ENCODE data around the gene ACE2.
"Not testable (repeated sequence)": the region's sequence is repeated elsewhere in the genome, so short reads cannot be mapped to it uniquely, and the experiment has no call there.

The ACE2 gene

DNA sequence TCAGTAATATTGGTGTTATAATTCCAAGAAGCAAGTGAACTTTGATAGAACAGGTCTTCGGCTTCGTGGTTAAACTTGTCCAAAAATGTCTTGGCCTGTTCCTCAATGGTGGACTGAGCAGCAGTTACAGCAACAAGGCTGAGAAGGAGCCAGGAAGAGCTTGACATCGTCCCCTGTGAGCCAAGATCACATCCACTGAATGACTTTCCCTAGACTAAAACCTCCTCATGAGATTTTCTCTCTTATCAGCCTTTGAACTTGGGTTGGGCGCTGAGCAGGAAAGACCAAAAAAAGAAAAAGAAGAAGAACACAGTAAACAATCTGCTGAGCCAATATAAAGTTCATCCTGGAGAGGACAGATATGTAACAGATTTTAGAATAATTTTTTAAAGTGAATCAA, at the start of gene ACE2:
Gene ACE2, minus strand, starts transcription at position 216 of the 400 bp plus-strand sequence. Its CDS starts 49 bp downstream, at position 167.
- Histone ChIP-seq H3K4me1 (ENCODE audit: control insufficient read depth, insufficient read depth, low read length) (no peaks in the 10 kb centered on the region), H3K9ac (ENCODE audit: low read depth, low read length) (no peak within 1 kb of the TSS), H3K36me3 (ENCODE audit: control insufficient read depth, insufficient read depth, low read length) (no peaks in the 10 kb centered on the region), H3K27me3 (ENCODE audit: control insufficient read depth, insufficient read depth, low read length) (peaks cover 4% of the 10 kb centered on the region; the same call in 1 of the 2 replicates), H3K4me3 (ENCODE audit: low read depth, low read length) (no peak within 1 kb of the TSS), H3K27ac (ENCODE audit: low read depth, low read length) (no peak within 1 kb of the TSS), H3K9me3 (ENCODE audit: control insufficient read depth, insufficient read depth, low read length) (no peaks in the 10 kb centered on the region)

DNA sequence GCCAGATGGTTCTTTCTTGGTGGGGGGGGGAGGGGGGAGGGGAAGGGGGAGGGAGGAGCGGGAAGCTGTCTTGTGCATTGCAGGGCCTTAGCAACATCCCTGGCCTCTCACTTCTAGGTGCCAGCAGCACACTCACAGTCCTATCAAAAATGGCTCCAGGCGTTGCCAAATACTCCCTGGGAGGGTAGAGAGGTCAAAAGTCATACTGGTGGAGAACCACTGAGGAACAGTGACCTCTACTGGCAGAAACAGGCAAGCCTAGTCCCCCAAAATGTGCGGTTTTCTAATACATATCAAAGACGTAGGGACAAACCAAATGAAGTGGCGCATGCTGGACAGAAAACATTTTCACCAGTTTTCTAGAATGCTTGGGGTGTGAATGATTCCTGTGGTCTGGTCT, 46.8 kb upstream of the ACE2 start:
- not testable (repeated sequence) for H3K4me3 ChIP-seq (ENCODE audit: low read depth, low read length)

DNA sequence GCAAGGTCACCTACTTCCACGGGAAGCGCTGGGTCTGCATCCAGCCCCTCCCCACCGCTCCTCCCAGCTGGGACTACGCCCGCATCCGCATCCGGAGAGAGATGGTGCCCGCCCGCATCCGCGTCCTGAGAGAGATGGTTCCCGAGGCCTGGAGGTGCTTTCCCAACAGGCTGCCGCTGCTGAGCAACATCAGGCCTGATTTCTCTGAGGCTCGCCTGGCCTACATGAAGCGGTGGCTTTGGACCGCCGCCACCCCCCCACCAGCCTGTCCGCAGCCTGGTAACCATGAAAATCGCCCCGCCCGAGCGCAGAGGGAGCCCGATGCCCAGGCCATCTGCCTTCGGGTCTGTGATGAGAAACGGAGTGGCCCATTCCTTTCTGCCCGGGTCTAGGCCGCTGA, 45.8 kb upstream of the ACE2 start:
- Histone ChIP-seq H3K36me3 (ENCODE audit: control insufficient read depth, insufficient read depth, low read length) (no peaks in the 10 kb centered on the region), H3K9ac (ENCODE audit: low read depth, low read length) (no peak overlapping the region), H3K4me3 (ENCODE audit: low read depth, low read length) (no peak overlapping the region), H3K4me1 (ENCODE audit: control insufficient read depth, insufficient read depth, low read length) (0 out of 2 replicates have a peak, but pooled peaks cover 3% of the 10 kb centered on the region), H3K9me3 (ENCODE audit: control insufficient read depth, insufficient read depth, low read length) (no peaks in the 10 kb centered on the region), H3K27ac (ENCODE audit: low read depth, low read length) (no peak overlapping the region), H3K27me3 (ENCODE audit: control insufficient read depth, insufficient read depth, low read length) (peaks cover 3% of the 10 kb centered on the region; the same call in 1 of the 2 replicates)

More for the DNA sequence above, 46.8 kb upstream of the ACE2 start:
- H3K27ac ChIP-seq (ENCODE audit: low read depth, low read length); H3K36me3 ChIP-seq (ENCODE audit: control insufficient read depth, insufficient read depth, low read length); H3K9me3 ChIP-seq (ENCODE audit: control insufficient read depth, insufficient read depth, low read length); H3K4me1 ChIP-seq (ENCODE audit: control insufficient read depth, insufficient read depth, low read length); H3K27me3 ChIP-seq (ENCODE audit: control insufficient read depth, insufficient read depth, low read length); H3K9ac ChIP-seq (ENCODE audit: low read depth, low read length): not testable (repeated sequence)

DNA sequence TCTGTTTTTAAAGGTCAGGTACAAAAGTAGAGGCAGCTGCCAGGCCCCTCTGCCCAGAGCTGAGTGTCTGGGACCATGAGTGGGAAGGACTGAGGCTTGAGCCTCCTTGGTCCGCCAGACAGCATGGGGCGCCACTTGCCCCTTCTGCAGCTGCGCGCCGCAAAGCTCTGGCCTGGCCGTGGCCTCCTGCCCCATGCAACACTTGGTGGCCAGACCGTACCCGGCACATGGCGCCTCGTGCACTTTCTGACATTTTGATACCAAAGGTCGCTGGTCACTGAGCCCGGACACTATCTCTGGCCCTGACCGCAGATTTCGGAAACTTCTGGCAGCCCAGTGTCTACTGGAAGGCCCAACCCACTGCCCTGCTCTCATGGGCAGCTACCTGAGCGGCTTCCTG, 45.3 kb upstream of the ACE2 start:
- Histone ChIP-seq H3K4me3 (ENCODE audit: low read depth, low read length) (no peak overlapping the region), H3K9me3 (ENCODE audit: control insufficient read depth, insufficient read depth, low read length) (no peaks in the 10 kb centered on the region), H3K9ac (ENCODE audit: low read depth, low read length) (no peak overlapping the region), H3K27me3 (ENCODE audit: control insufficient read depth, insufficient read depth, low read length) (peaks cover 3% of the 10 kb centered on the region; the same call in 1 of the 2 replicates), H3K36me3 (ENCODE audit: control insufficient read depth, insufficient read depth, low read length) (no peaks in the 10 kb centered on the region), H3K27ac (ENCODE audit: low read depth, low read length) (no peak overlapping the region), H3K4me1 (ENCODE audit: control insufficient read depth, insufficient read depth, low read length) (0 out of 2 replicates have a peak, but pooled peaks cover 3% of the 10 kb centered on the region)

DNA sequence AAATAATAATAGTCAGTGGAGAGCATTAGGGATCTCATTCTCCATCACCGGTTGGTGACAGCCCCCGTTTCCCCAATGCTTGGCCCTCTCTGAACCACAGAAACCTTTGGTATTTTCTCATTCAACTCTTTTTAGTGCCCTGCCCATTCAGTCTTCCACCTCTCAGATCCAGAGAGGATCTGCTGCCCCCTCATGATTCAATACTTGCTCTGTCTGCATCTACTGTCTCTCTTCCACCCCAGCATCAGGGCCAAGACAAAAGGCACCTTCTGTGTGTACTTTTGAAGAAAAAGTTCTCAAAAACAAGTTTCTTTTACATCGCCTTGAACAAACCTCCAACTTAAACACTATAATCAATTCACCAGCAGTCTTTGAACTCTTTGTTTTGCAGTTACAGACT, 44.5 kb upstream of the ACE2 start:
- Histone ChIP-seq H3K36me3 (ENCODE audit: control insufficient read depth, insufficient read depth, low read length) (no peaks in the 10 kb centered on the region), H3K4me3 (ENCODE audit: low read depth, low read length) (no peak overlapping the region), H3K9me3 (ENCODE audit: control insufficient read depth, insufficient read depth, low read length) (no peaks in the 10 kb centered on the region), H3K9ac (ENCODE audit: low read depth, low read length) (no peak overlapping the region), H3K4me1 (ENCODE audit: control insufficient read depth, insufficient read depth, low read length) (0 out of 2 replicates have a peak, but pooled peaks cover 3% of the 10 kb centered on the region), H3K27me3 (ENCODE audit: control insufficient read depth, insufficient read depth, low read length) (peaks cover 3% of the 10 kb centered on the region; the same call in 1 of the 2 replicates), H3K27ac (ENCODE audit: low read depth, low read length) (no peak overlapping the region)

DNA sequence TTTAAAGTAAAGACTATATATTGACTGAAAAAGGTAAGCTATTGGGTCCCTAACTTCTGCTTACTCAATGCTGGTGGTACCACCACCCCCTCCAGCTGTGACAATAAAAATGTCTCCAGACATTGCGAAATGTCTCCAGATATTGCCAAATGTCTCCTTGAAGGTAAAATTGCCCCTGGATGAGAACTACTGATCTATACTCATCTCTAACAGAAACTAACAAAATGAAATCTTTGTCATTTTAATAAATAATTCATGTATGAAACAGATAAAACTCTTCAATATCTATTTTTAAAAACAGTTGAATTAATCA, 43.8 kb upstream of the ACE2 start:
- 0 out of 2 replicates have a peak, but pooled peaks cover 3% of the 10 kb centered on the region for H3K4me1 ChIP-seq (ENCODE audit: control insufficient read depth, insufficient read depth, low read length)
- no peak overlapping the region for H3K27ac ChIP-seq (ENCODE audit: low read depth, low read length)
- H3K9ac ChIP-seq (ENCODE audit: low read depth, low read length): no peak overlapping the region
- H3K4me3 ChIP-seq (ENCODE audit: low read depth, low read length): no peak overlapping the region
- H3K36me3 ChIP-seq (ENCODE audit: control insufficient read depth, insufficient read depth, low read length): no peaks in the 10 kb centered on the region
- H3K27me3 ChIP-seq (ENCODE audit: control insufficient read depth, insufficient read depth, low read length): peaks cover 3% of the 10 kb centered on the region; the same call in 1 of the 2 replicates
- no peaks in the 10 kb centered on the region for H3K9me3 ChIP-seq (ENCODE audit: control insufficient read depth, insufficient read depth, low read length)

DNA sequence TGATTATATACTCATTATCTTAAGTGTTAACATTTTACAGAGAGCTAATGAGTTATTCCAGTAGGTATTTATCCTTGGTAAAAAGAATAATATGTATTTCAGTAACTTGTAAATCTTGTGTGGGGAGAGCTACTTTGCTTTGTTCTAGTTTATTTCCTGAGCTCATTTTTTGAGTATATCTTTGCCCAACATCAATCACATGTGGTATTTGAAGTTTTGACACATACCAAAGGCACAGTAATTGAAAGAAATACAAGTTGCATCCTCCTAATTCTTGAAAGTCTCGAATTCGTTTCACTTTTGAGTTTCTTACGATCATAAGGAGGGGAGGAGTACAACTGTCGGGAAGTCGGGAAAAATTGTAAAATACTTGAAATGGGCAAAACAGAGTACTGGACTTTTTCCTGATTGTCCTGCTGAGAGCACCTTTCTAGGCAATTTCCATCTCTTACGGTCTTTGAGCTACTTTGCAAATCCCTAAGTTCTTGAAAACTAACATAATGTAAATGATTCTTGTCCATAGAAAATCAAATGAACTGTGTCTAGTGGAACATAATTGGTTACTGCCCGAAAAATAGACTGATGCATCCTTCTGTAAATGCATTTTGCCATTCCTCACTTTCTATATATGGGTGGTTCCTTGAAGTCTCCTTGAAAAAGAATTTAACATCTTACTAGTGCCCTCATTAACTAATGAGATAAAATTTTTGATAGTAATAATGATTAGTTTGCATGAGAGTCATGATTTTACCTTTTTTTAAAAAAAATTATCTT, 43.2 kb upstream of the ACE2 start:
- no peaks in the 10 kb centered on the region for H3K9me3 ChIP-seq (ENCODE audit: control insufficient read depth, insufficient read depth, low read length)
- no peak overlapping the region for H3K27ac ChIP-seq (ENCODE audit: low read depth, low read length)
- H3K4me3 ChIP-seq (ENCODE audit: low read depth, low read length): no peak overlapping the region
- no peaks in the 10 kb centered on the region for H3K36me3 ChIP-seq (ENCODE audit: control insufficient read depth, insufficient read depth, low read length)
- no peak overlapping the region for H3K9ac ChIP-seq (ENCODE audit: low read depth, low read length)
- H3K27me3 ChIP-seq (ENCODE audit: control insufficient read depth, insufficient read depth, low read length): peaks cover 3% of the 10 kb centered on the region; the same call in 1 of the 2 replicates
- 0 out of 2 replicates have a peak, but pooled peaks cover 3% of the 10 kb centered on the region for H3K4me1 ChIP-seq (ENCODE audit: control insufficient read depth, insufficient read depth, low read length)

DNA sequence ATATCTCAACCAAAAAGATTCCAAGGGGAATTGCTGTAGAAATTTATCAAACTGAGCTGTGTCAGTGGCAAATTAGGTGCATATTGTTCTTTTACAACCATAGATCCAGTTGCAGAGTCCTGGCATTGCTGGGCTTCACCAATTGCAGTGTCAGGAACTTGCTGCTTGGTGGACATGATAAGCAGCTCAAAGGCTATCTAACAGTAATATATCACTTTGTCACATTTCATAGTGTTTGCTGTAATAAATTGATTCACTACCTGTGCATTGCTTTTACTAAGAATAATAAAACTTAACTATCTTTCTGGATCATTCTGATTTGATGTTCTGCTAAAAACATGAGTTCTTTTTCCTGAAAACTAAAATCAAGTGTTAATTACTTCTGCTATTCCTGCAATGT, 30.9 kb upstream of the ACE2 start:
- H3K9ac ChIP-seq (ENCODE audit: low read depth, low read length): no peak overlapping the region
- H3K36me3 ChIP-seq (ENCODE audit: control insufficient read depth, insufficient read depth, low read length): no peaks in the 10 kb centered on the region
- peaks cover 7% of the 10 kb centered on the region for H3K27me3 ChIP-seq (ENCODE audit: control insufficient read depth, insufficient read depth, low read length)

DNA sequence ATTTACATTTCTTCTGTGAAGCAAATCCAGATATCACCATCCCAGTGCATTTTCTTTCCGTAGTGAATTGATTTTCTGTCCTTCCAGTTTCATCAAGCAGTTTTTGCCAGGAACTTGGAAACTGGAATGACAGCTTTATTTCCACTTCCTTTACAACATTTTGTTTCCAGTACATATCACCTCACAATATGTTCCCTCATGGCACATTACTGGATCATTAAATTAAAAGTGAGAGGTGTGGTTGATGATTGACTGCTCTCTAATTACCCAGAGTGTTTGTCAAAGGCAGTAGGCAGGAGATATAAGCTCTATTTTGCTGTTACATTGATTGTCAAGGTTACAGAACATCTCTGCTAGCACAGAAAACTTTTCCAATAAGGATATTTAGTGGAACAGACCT, 22.3 kb upstream of the ACE2 start:
- peaks cover 9% of the 10 kb centered on the region; the same call in 1 of the 2 replicates for H3K27me3 ChIP-seq (ENCODE audit: control insufficient read depth, insufficient read depth, low read length)
- H3K9me3 ChIP-seq (ENCODE audit: control insufficient read depth, insufficient read depth, low read length): no peaks in the 10 kb centered on the region
- no peaks in the 10 kb centered on the region for H3K36me3 ChIP-seq (ENCODE audit: control insufficient read depth, insufficient read depth, low read length)
- H3K4me1 ChIP-seq (ENCODE audit: control insufficient read depth, insufficient read depth, low read length): 0 out of 2 replicates have a peak, but pooled peaks cover 5% of the 10 kb centered on the region
- H3K27ac ChIP-seq (ENCODE audit: low read depth, low read length): no peak overlapping the region
- no peak overlapping the region for H3K4me3 ChIP-seq (ENCODE audit: low read depth, low read length)
- no peak overlapping the region for H3K9ac ChIP-seq (ENCODE audit: low read depth, low read length)

More for the DNA sequence above, 30.9 kb upstream of the ACE2 start:
- Histone ChIP-seq H3K4me3 (ENCODE audit: low read depth, low read length) (no peak overlapping the region), H3K4me1 (ENCODE audit: control insufficient read depth, insufficient read depth, low read length) (no peaks in the 10 kb centered on the region), H3K27ac (ENCODE audit: low read depth, low read length) (no peak overlapping the region), H3K9me3 (ENCODE audit: control insufficient read depth, insufficient read depth, low read length) (no peaks in the 10 kb centered on the region)

DNA sequence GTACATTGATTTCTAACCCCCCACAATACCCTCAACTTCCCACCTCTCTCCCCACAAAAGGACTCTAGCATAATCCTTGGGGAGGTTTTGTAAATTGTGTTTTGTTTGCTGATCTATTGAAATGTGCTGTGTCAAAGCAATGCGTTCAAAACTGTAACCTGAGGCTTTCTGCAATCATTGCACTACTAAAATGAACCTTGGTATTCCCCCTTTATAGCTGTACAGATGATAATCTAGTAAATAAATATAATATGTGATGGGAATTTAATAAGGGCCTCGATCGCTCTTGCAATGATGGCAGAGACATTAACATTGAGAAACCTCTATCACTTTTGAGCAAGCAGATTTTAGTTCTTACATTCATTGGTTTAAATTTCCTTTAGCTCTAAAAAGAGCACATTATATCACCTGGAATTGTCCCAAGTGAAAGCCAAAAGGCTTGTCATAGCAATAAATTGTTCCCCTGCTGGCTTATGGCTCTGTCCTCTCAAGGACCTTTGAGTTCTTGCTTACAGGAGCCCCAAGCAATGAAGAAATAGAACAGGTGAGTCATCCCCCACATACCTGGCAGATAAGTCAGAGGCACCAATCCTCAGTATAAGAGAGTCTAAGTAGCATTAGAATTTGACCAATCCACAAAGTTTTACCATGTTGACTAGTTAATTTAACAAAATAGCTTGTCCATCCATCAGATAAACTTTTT, 18.4 kb upstream of the ACE2 start:
- no peak overlapping the region for H3K9ac ChIP-seq (ENCODE audit: low read depth, low read length)
- H3K9me3 ChIP-seq (ENCODE audit: control insufficient read depth, insufficient read depth, low read length): no peaks in the 10 kb centered on the region
- no peak overlapping the region for H3K4me3 ChIP-seq (ENCODE audit: low read depth, low read length)
- no peak overlapping the region for H3K27ac ChIP-seq (ENCODE audit: low read depth, low read length)
- no peaks in the 10 kb centered on the region for H3K36me3 ChIP-seq (ENCODE audit: control insufficient read depth, insufficient read depth, low read length)
- H3K27me3 ChIP-seq (ENCODE audit: control insufficient read depth, insufficient read depth, low read length): peaks cover 3% of the 10 kb centered on the region; the same call in 1 of the 2 replicates
- 0 out of 2 replicates have a peak, but pooled peaks cover 5% of the 10 kb centered on the region for H3K4me1 ChIP-seq (ENCODE audit: control insufficient read depth, insufficient read depth, low read length)

DNA sequence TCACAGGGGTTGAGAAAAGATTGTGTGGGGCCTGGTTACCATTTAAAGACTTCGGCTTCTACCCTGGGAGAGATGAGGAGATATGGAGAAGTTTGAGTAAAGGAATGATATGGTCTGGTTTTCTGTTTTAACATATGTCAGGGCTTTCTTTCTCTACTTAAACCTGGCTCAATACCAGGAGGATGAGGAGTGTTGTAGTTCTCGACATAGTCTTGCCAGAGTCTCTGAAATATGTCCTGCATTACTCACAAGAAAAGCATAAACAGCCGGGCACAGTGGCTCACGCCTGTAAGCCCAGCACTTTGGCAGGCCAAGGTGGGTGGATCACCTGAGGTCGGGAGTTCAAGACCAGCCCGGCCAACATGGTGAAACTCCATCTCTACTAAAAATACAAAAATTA, 16.4 kb upstream of the ACE2 start:
- H3K27ac ChIP-seq (ENCODE audit: low read depth, low read length): no peak overlapping the region
- H3K9ac ChIP-seq (ENCODE audit: low read depth, low read length): no peak overlapping the region
- no peaks in the 10 kb centered on the region for H3K36me3 ChIP-seq (ENCODE audit: control insufficient read depth, insufficient read depth, low read length)
- no peaks in the 10 kb centered on the region for H3K9me3 ChIP-seq (ENCODE audit: control insufficient read depth, insufficient read depth, low read length)
- no peak overlapping the region for H3K4me3 ChIP-seq (ENCODE audit: low read depth, low read length)
- 0 out of 2 replicates have a peak, but pooled peaks cover 5% of the 10 kb centered on the region for H3K4me1 ChIP-seq (ENCODE audit: control insufficient read depth, insufficient read depth, low read length)
- H3K27me3 ChIP-seq (ENCODE audit: control insufficient read depth, insufficient read depth, low read length): peaks cover 6% of the 10 kb centered on the region; the same call in 1 of the 2 replicates

Data from HUES48 (cell line).